ENCODE results near the gene MYBPH. TPM values are rescaled to one million over a fixed set of nuclear protein-coding genes. Genes with fewer than 3 reads are reported as not detected.

The MYBPH gene
- polyA plus RNA-seq, 3 donors: 0.08 to 0.32 (median 0.31) TPM

- no peak for DNase-seq (ENCODE audit: low read depth in 3 of 3, low spot score in 2 of 3)
These were observed 26.0 kb upstream of the MYBPH start for GRCh38 chr1:203201516-203202205.

- no peak for DNase-seq (ENCODE audit: low read depth in 3 of 3, low spot score in 2 of 3)
These were observed 25.3 kb upstream of the MYBPH start for GRCh38 chr1:203200916-203201315.

- no peak for DNase-seq (ENCODE audit: low read depth in 3 of 3, low spot score in 2 of 3)
These were observed 24.4 kb upstream of the MYBPH start for GRCh38 chr1:203199816-203200571.

GRCh38 chr1:203199481-203199815 lies 23.8 kb upstream of the MYBPH start:
- DNase-seq (ENCODE audit: low read depth in 3 of 3, low spot score in 2 of 3): no peak

- no peak for DNase-seq (ENCODE audit: low read depth in 3 of 3, low spot score in 2 of 3)
These were observed 23.4 kb upstream of the MYBPH start for GRCh38 chr1:203199002-203199401.

- no peak for DNase-seq (ENCODE audit: low read depth in 3 of 3, low spot score in 2 of 3)
These were observed 22.0 kb upstream of the MYBPH start for GRCh38 chr1:203197625-203198024.

- DNase-seq (ENCODE audit: low read depth in 3 of 3, low spot score in 2 of 3): no peak
These were observed 20.7 kb upstream of the MYBPH start for GRCh38 chr1:203196371-203196770.

- no peak for DNase-seq (ENCODE audit: low read depth in 3 of 3, low spot score in 2 of 3)
These were observed 15.3 kb upstream of the MYBPH start for GRCh38 chr1:203190949-203191348.

GRCh38 chr1:203189951-203190352 lies 14.3 kb upstream of the MYBPH start:
- no peak for DNase-seq (ENCODE audit: low read depth in 3 of 3, low spot score in 2 of 3)

- DNase-seq (ENCODE audit: low read depth in 3 of 3, low spot score in 2 of 3): no peak
These were observed 13.1 kb upstream of the MYBPH start for GRCh38 chr1:203188686-203189232.

- DNase-seq (ENCODE audit: low read depth in 3 of 3, low spot score in 2 of 3): no peak
These were observed 12.2 kb upstream of the MYBPH start for GRCh38 chr1:203187689-203188264.

- DNase-seq (ENCODE audit: low read depth in 3 of 3, low spot score in 2 of 3): no peak
These were observed 11.7 kb upstream of the MYBPH start for GRCh38 chr1:203187304-203187685.

GRCh38 chr1:203186446-203187303 lies 11.0 kb upstream of the MYBPH start, which contains the start of gene CHI3L1:
Gene CHI3L1 (minus strand): TSS chr1:203186704. CDS start chr1:203186623, 81 bp downstream.
- no peak for DNase-seq (ENCODE audit: low read depth in 3 of 3, low spot score in 2 of 3)

- DNase-seq (ENCODE audit: low read depth in 3 of 3, low spot score in 2 of 3): no peak
These were observed 10.4 kb upstream of the MYBPH start for GRCh38 chr1:203186091-203186445.

GRCh38 chr1:203185585-203185984 lies 10.0 kb upstream of the MYBPH start:
- DNase-seq (ENCODE audit: low read depth in 3 of 3, low spot score in 2 of 3): no peak

- DNase-seq (ENCODE audit: low read depth in 3 of 3, low spot score in 2 of 3): no peak
These were observed 9.4 kb upstream of the MYBPH start for GRCh38 chr1:203185061-203185461.

GRCh38 chr1:203184467-203184866 lies 8.8 kb upstream of the MYBPH start:
- DNase-seq (ENCODE audit: low read depth in 3 of 3, low spot score in 2 of 3): no peak

GRCh38 chr1:203183828-203184227 lies 8.2 kb upstream of the MYBPH start:
- DNase-seq (ENCODE audit: low read depth in 3 of 3, low spot score in 2 of 3): no peak

GRCh38 chr1:203182387-203182953 lies 6.8 kb upstream of the MYBPH start:
- no peak for DNase-seq (ENCODE audit: low read depth in 3 of 3, low spot score in 2 of 3)

GRCh38 chr1:203181586-203182386 lies 6.2 kb upstream of the MYBPH start:
- DNase-seq (ENCODE audit: low read depth in 3 of 3, low spot score in 2 of 3): no peak

Measured in right renal cortex interstitium (tissue), 3 donors.